ENCODE measurements around the gene SPAG9. TPM values are rescaled to one million over a fixed set of nuclear protein-coding genes. Genes with fewer than 3 reads are reported as not detected.

Gene SPAG9
- total and polyA plus RNA-seq, 10 donors, result 10.7 to 94.6 (median 78.3) TPM

- intact Hi-C loops (cut with DNase I; ENCODE audit: low total_unique reads), result no loop called here
- H3K4me1 ChIP-seq, result no peaks in the 10 kb centered on the region
- no peak overlapping the region for H3K27ac ChIP-seq
- no peak for TF ChIP-seq CTCF (IDR thresholded peaks at IDR 0.05 in 8 of 11, conservative IDR thresholded peaks at IDR 0.05 in 3 of 11)
- no peak for TF ChIP-seq POLR2A (IDR thresholded peaks at IDR 0.05)
- TF ChIP-seq POLR2AphosphoS5 (IDR thresholded peaks at IDR 0.05), result no peak
- no peak for DNase-seq
- no peaks in the 10 kb centered on the region for H3K27me3 ChIP-seq (replicated peaks in 1 of 7)
- no peak overlapping the region for H3K4me3 ChIP-seq
- WGBS, 5 donors, result 95 to 98% (median 97%) methylated on average over 3 of the region's 3 CpGs
- H3K9me3 ChIP-seq, result no peaks in the 10 kb centered on the region
- H3K36me3 ChIP-seq, result peaks cover 4 to 100% (median 88%) of the 10 kb centered on the region in 6 donors
Measured at GRCh38 chr17:50989149-50989548, 131.5 kb downstream of the SPAG9 start.

- no peak overlapping the region for H3K27ac ChIP-seq
- H3K27me3 ChIP-seq (replicated peaks in 1 of 7), result no peaks in the 10 kb centered on the region
- no peaks in the 10 kb centered on the region for H3K4me1 ChIP-seq
- peaks cover 4 to 100% (median 84%) of the 10 kb centered on the region in 6 donors for H3K36me3 ChIP-seq
- WGBS, 5 donors, result 92 to 98% (median 97%) methylated on average over 5 of the region's 5 CpGs
- no peak for DNase-seq
- no peak for TF ChIP-seq CTCF (IDR thresholded peaks at IDR 0.05 in 8 of 11, conservative IDR thresholded peaks at IDR 0.05 in 3 of 11)
- no peak for TF ChIP-seq POLR2AphosphoS5 (IDR thresholded peaks at IDR 0.05)
- no peak for TF ChIP-seq POLR2A (IDR thresholded peaks at IDR 0.05)
- no peaks in the 10 kb centered on the region for H3K9me3 ChIP-seq
- H3K4me3 ChIP-seq, result no peak overlapping the region
- intact Hi-C loops (cut with DNase I; ENCODE audit: low total_unique reads), result no loop called here
Measured at GRCh38 chr17:50988427-50988826, 132.2 kb downstream of the SPAG9 start.

- Histone ChIP-seq H3K36me3 (peaks cover 4 to 100% (median 74%) of the 10 kb centered on the region in 6 donors), H3K4me1 (no peaks in the 10 kb centered on the region), H3K9me3 (no peaks in the 10 kb centered on the region), H3K4me3 (no peak overlapping the region), H3K27ac (no peak overlapping the region), H3K27me3 (replicated peaks in 1 of 7) (no peaks in the 10 kb centered on the region)
- WGBS, 5 donors, result 82 to 95% (median 89%) methylated on average over 1 of the region's 1 CpG
- intact Hi-C loops (cut with DNase I; ENCODE audit: low total_unique reads), result no loop called here
- no peak for DNase-seq
- TF ChIP-seq POLR2AphosphoS5 (IDR thresholded peaks at IDR 0.05), result no peak
- TF ChIP-seq POLR2A (IDR thresholded peaks at IDR 0.05), result no peak
- no peak for TF ChIP-seq CTCF (IDR thresholded peaks at IDR 0.05 in 8 of 11, conservative IDR thresholded peaks at IDR 0.05 in 3 of 11)
Measured at GRCh38 chr17:50986989-50987660, 133.5 kb downstream of the SPAG9 start.

- Histone ChIP-seq H3K36me3 (peaks cover 0 to 100% (median 58%) of the 10 kb centered on the region in 6 donors), H3K27ac (no peak overlapping the region), H3K4me3 (no peak overlapping the region), H3K27me3 (replicated peaks in 1 of 7) (no peaks in the 10 kb centered on the region), H3K4me1 (peaks cover 0 to 14% (median 5%) of the 10 kb centered on the region in 6 donors), H3K9me3 (no peaks in the 10 kb centered on the region)
- DNase-seq, result no peak
- intact Hi-C loops (cut with DNase I; ENCODE audit: low total_unique reads), result no loop called here
- no peak for TF ChIP-seq POLR2A (IDR thresholded peaks at IDR 0.05)
- TF ChIP-seq CTCF (IDR thresholded peaks at IDR 0.05 in 8 of 11, conservative IDR thresholded peaks at IDR 0.05 in 3 of 11), result no peak
- TF ChIP-seq POLR2AphosphoS5 (IDR thresholded peaks at IDR 0.05), result no peak
Measured at GRCh38 chr17:50981279-50981678, 139.4 kb downstream of the SPAG9 start.
